Esophagus (tissue), 2 donors: ENCODE results near the gene DNM1. TPM values are rescaled to one million over a fixed set of nuclear protein-coding genes. Genes with fewer than 3 reads are reported as not detected.

Experiments used
- H3K27ac ChIP-seq, 2 donors: one replicate each; pipeline ENCODE4 v1.5.1; 2013; ENCODE audit warnings: low read depth in 2 of 2, mild to moderate bottlenecking in 2 of 2, inconsistent platforms in 1 of 2, low read length in 1 of 2, moderate library complexity in 1 of 2
- H3K27me3 ChIP-seq, 2 donors: one replicate each; pipeline ENCODE4 v1.6.1; 2013; ENCODE audit warnings: low read length in 2 of 2, control low read depth in 1 of 2, mild to moderate bottlenecking in 1 of 2; ENCODE audit not compliant: insufficient read depth in 2 of 2, control insufficient read depth in 1 of 2
- H3K36me3 ChIP-seq, 2 donors: one replicate each; pipeline ENCODE4 v1.6.1; 2013; ENCODE audit warnings: low read length in 1 of 2; ENCODE audit not compliant: control insufficient read depth in 2 of 2, insufficient read depth in 2 of 2
- H3K4me1 ChIP-seq, 2 donors: one replicate each; pipeline ENCODE4 v1.6.1; 2013; ENCODE audit warnings: low read length in 1 of 2; ENCODE audit not compliant: control insufficient read depth in 2 of 2, insufficient read depth in 2 of 2
- H3K4me3 ChIP-seq, 2 donors: one replicate each; pipeline ENCODE4 v1.5.1; 2013; ENCODE audit warnings: low read length in 2 of 2, mild to moderate bottlenecking in 2 of 2, low read depth in 1 of 2, moderate library complexity in 1 of 2
- H3K9me3 ChIP-seq, 2 donors: one replicate each; pipeline ENCODE4 v1.6.1; 2013; ENCODE audit warnings: mild to moderate bottlenecking in 2 of 2, low read depth in 1 of 2, low read length in 1 of 2, moderate library complexity in 1 of 2; ENCODE audit not compliant: control insufficient read depth in 2 of 2, insufficient read depth in 1 of 2
- whole genome bisulfite sequencing, 2 donors: extraction: QIAGEN DNeasy Blood & Tissue Kit; methylation state at CpG; one replicate each; pipeline ENCODE4 v1.1.7; 2013; 5-methylcytosine and 5-hydroxymethylcytosine counted together
- polyA plus RNA-seq, 2 donors: library from polyadenylated mRNA; stranded (reverse); fragments of 200-250 nt; gene quantifications; one replicate each; pipeline ENCODE4 v1.2.3, GENCODE V29; 2013
- donor health status: healthy with polysubstance abuse.
- donor health status: Bipolar disorder and iron deficiency.

Gene DNM1
- polyA plus RNA-seq, 2 donors: 2.4 to 4.6 TPM

- Histone ChIP-seq H3K27me3 (no peaks in the 10 kb centered on the region), H3K9me3 (no peaks in the 10 kb centered on the region), H3K27ac (no peak overlapping the region), H3K36me3 (no peaks in the 10 kb centered on the region), H3K4me1 (no peaks in the 10 kb centered on the region), H3K4me3 (no peak overlapping the region)
- 83 to 84% methylated on average over 28 of the region's 28 CpGs for WGBS, 2 donors
These were observed 30.7 kb downstream of the DNM1 start for GRCh38 chr9:128233817-128234406.

- Histone ChIP-seq H3K36me3 (no peaks in the 10 kb centered on the region), H3K4me1 (peaks cover 0 to 5% of the 10 kb centered on the region in 2 donors), H3K27ac (peak overlapping the region in 1 of 2 donors; percentile 22), H3K4me3 (no peak overlapping the region), H3K9me3 (no peaks in the 10 kb centered on the region), H3K27me3 (no peaks in the 10 kb centered on the region)
- 81 to 82% methylated on average over 4 of the region's 4 CpGs for WGBS, 2 donors
These were observed 38.9 kb downstream of the DNM1 start for GRCh38 chr9:128242124-128242523.

GRCh38 chr9:128242828-128243214, 39.6 kb downstream of the DNM1 start:
- H3K36me3 ChIP-seq: no peaks in the 10 kb centered on the region
- H3K4me3 ChIP-seq: no peak overlapping the region
- WGBS, 2 donors: 59 to 63% methylated on average over 7 of the region's 7 CpGs
- no peaks in the 10 kb centered on the region for H3K9me3 ChIP-seq
- H3K27me3 ChIP-seq: no peaks in the 10 kb centered on the region
- peak overlapping the region in 1 of 2 donors; percentile 11 for H3K27ac ChIP-seq
- peaks cover 0 to 5% of the 10 kb centered on the region in 2 donors for H3K4me1 ChIP-seq

GRCh38 chr9:128243215-128244018, 40.2 kb downstream of the DNM1 start:
- Histone ChIP-seq H3K4me3 (no peak overlapping the region), H3K36me3 (no peaks in the 10 kb centered on the region), H3K27me3 (no peaks in the 10 kb centered on the region), H3K9me3 (no peaks in the 10 kb centered on the region), H3K4me1 (peaks cover 0 to 5% of the 10 kb centered on the region in 2 donors), H3K27ac (peak overlapping the region in 1 of 2 donors; percentile 26)
- WGBS, 2 donors: 58 to 64% methylated on average over 13 of the region's 13 CpGs

- Histone ChIP-seq H3K27me3 (no peaks in the 10 kb centered on the region), H3K27ac (peak overlapping the region; percentile 20 to 66), H3K9me3 (no peaks in the 10 kb centered on the region), H3K4me1 (peaks cover 0 to 5% of the 10 kb centered on the region in 2 donors), H3K4me3 (no peak overlapping the region), H3K36me3 (no peaks in the 10 kb centered on the region)
- 56 to 66% methylated on average over 11 to 13 of the region's 13 CpGs for WGBS, 2 donors
These were observed 41.1 kb downstream of the DNM1 start for GRCh38 chr9:128244091-128244836.

GRCh38 chr9:128244837-128245231, 41.7 kb downstream of the DNM1 start:
- H3K27ac ChIP-seq: peak overlapping the region in 1 of 2 donors; percentile 20

GRCh38 chr9:128245421-128246151, 42.4 kb downstream of the DNM1 start:
- WGBS, 2 donors: 53% methylated on average over 13 of the region's 13 CpGs
- Histone ChIP-seq H3K9me3 (no peaks in the 10 kb centered on the region), H3K4me1 (peaks cover under 1 to 9% of the 10 kb centered on the region in 2 donors), H3K27me3 (no peaks in the 10 kb centered on the region), H3K36me3 (no peaks in the 10 kb centered on the region), H3K27ac (peak overlapping the region in 1 of 2 donors; percentile 7), H3K4me3 (no peak overlapping the region)

More at GRCh38 chr9:128244837-128245231, 41.7 kb downstream of the DNM1 start:
- 34% methylated on average over 12 to 18 of the region's 18 CpGs for WGBS, 2 donors
- Histone ChIP-seq H3K4me1 (peaks cover 0 to 6% of the 10 kb centered on the region in 2 donors), H3K4me3 (no peak overlapping the region), H3K9me3 (no peaks in the 10 kb centered on the region), H3K36me3 (no peaks in the 10 kb centered on the region), H3K27me3 (no peaks in the 10 kb centered on the region)

GRCh38 chr9:128246471-128246870, 43.3 kb downstream of the DNM1 start:
- WGBS, 2 donors: 68 to 71% methylated on average over 2 of the region's 2 CpGs
- Histone ChIP-seq H3K4me3 (no peak overlapping the region), H3K36me3 (no peaks in the 10 kb centered on the region), H3K4me1 (peaks cover 3 to 15% of the 10 kb centered on the region in 2 donors), H3K27ac (peak overlapping the region in 1 of 2 donors; percentile 3), H3K9me3 (no peaks in the 10 kb centered on the region), H3K27me3 (no peaks in the 10 kb centered on the region)

- Histone ChIP-seq H3K36me3 (no peaks in the 10 kb centered on the region), H3K9me3 (no peaks in the 10 kb centered on the region), H3K4me1 (peaks cover 3 to 17% of the 10 kb centered on the region in 2 donors), H3K27ac (no peak overlapping the region), H3K27me3 (no peaks in the 10 kb centered on the region), H3K4me3 (no peak overlapping the region)
- 70 to 78% methylated on average over 5 of the region's 5 CpGs for WGBS, 2 donors
These were observed 44.1 kb downstream of the DNM1 start for GRCh38 chr9:128247226-128247803.
